ENCODE measurements around the gene TMEM196.
"Not testable (repeated sequence)": the region's sequence is repeated elsewhere in the genome, so short reads cannot be mapped to it uniquely, and the experiment has no call there.

The TMEM196 gene

GRCh38 chr7:19701471-19701870 is 71.9 kb downstream of the TMEM196 start:
- POLR2A ChIA-PET (ENCODE audit: low non-redundant PET): no interaction called here
- DNase-seq (ENCODE audit: low spot score): no peak
- TF ChIP-seq CTCF (conservative IDR thresholded peaks at IDR 0.05; ENCODE audit: low read depth): no peak
- CTCF ChIA-PET: no interaction called here
- H3K27ac ChIP-seq: no peak overlapping the region

- POLR2A ChIA-PET (ENCODE audit: low non-redundant PET): no interaction called here
- no peak overlapping the region for H3K27ac ChIP-seq
- DNase-seq (ENCODE audit: low spot score): no peak
- no peak for TF ChIP-seq CTCF (conservative IDR thresholded peaks at IDR 0.05; ENCODE audit: low read depth)
- CTCF ChIA-PET: interaction anchor here (0.7 to 0.8 kb wide), 2 partner anchors 8 to 27 kb away, joined by 3 to 5 read pairs; partner anchors contain the start of gene POLR1F
These were observed 72.5 kb downstream of the TMEM196 start for GRCh38 chr7:19700936-19701335.

GRCh38 chr7:19698331-19698730 is 75.1 kb downstream of the TMEM196 start:
- H3K27ac ChIP-seq: no peak overlapping the region
- ChIA-PET POLR2A (ENCODE audit: low non-redundant PET) (no interaction called here), CTCF (interaction anchor here (0.6 kb wide), 1 partner anchor 15 kb away, joined by 5 read pairs; no protein-coding TSS in a partner anchor)
- TF ChIP-seq CTCF (conservative IDR thresholded peaks at IDR 0.05; ENCODE audit: low read depth): no peak
- no peak for DNase-seq (ENCODE audit: low spot score)

- ChIA-PET POLR2A (ENCODE audit: low non-redundant PET) (no interaction called here), CTCF (no interaction called here)
- no peak overlapping the region for H3K27ac ChIP-seq
- no peak for DNase-seq (ENCODE audit: low spot score)
- TF ChIP-seq CTCF (conservative IDR thresholded peaks at IDR 0.05; ENCODE audit: low read depth): no peak
These were observed 76.5 kb downstream of the TMEM196 start for GRCh38 chr7:19696926-19697325.

- no peak overlapping the region for H3K27ac ChIP-seq
- DNase-seq (ENCODE audit: low spot score): no peak
- CTCF ChIA-PET: no interaction called here
- POLR2A ChIA-PET (ENCODE audit: low non-redundant PET): no interaction called here
- TF ChIP-seq CTCF (conservative IDR thresholded peaks at IDR 0.05; ENCODE audit: low read depth): no peak
These were observed 81.1 kb downstream of the TMEM196 start for GRCh38 chr7:19692111-19692828.

GRCh38 chr7:19690736-19691135 is 82.7 kb downstream of the TMEM196 start:
- POLR2A ChIA-PET (ENCODE audit: low non-redundant PET): no interaction called here
- no peak for TF ChIP-seq CTCF (conservative IDR thresholded peaks at IDR 0.05; ENCODE audit: low read depth)
- no peak overlapping the region for H3K27ac ChIP-seq
- no peak for DNase-seq (ENCODE audit: low spot score)
- CTCF ChIA-PET: no interaction called here

GRCh38 chr7:19689130-19689529 is 84.3 kb downstream of the TMEM196 start:
- DNase-seq (ENCODE audit: low spot score); CTCF ChIA-PET; POLR2A ChIA-PET (ENCODE audit: low non-redundant PET); H3K27ac ChIP-seq: not testable (repeated sequence)
